ENCODE measurements around the gene METTL26. TPM values are rescaled to one million over a fixed set of nuclear protein-coding genes. Genes with fewer than 3 reads are reported as not detected.

The METTL26 gene
- total RNA-seq, 1 donor from 2014 or later = 59.4 TPM

Other genes with a start within 250 kb of the METTL26 start
- gene NME4, start 239.1 kb downstream of the METTL26 start, total RNA-seq = 45.4 and 50.3 TPM in 2 replicates
- gene DECR2, start 234.4 kb downstream of the METTL26 start, total RNA-seq = 11.4 and 19.2 TPM in 2 replicates
- 19.0 and 48.9 TPM in 2 replicates for gene RAB11FIP3, start 210.7 kb downstream of the METTL26 start, total RNA-seq
- gene CAPN15, start 108.6 kb downstream of the METTL26 start, total RNA-seq = 18.9 and 31.5 TPM in 2 replicates
- gene PRR35, start 75.9 kb downstream of the METTL26 start, total RNA-seq = not detected in 2 replicates
- 1.3 and 3.0 TPM in 2 replicates for gene NHLRC4, start 69.3 kb downstream of the METTL26 start, total RNA-seq
- 12.3 and 28.8 TPM in 2 replicates for gene PIGQ, start 66.3 kb downstream of the METTL26 start, total RNA-seq
- 9.2 and 12.9 TPM in 2 replicates for gene RAB40C, start 46.2 kb downstream of the METTL26 start, total RNA-seq
- under 0.01 and 0.13 TPM in 2 replicates for gene WFIKKN1, start 5.3 kb downstream of the METTL26 start, total RNA-seq
- gene MCRIP2, start 5.5 kb upstream of the METTL26 start, total RNA-seq = 9.8 and 10.1 TPM in 2 replicates
- gene WDR90, start 13.1 kb upstream of the METTL26 start, total RNA-seq = 6.8 and 11.4 TPM in 2 replicates
- gene RHOT2, start 31.8 kb upstream of the METTL26 start, total RNA-seq = 23.5 and 33.8 TPM in 2 replicates
- gene RHBDL1, start 39.4 kb upstream of the METTL26 start, total RNA-seq = 0.13 and 0.25 TPM in 2 replicates
- gene STUB1, start 44.1 kb upstream of the METTL26 start, total RNA-seq = 78.6 and 85.8 TPM in 2 replicates
- gene JMJD8, start 48.0 kb upstream of the METTL26 start, total RNA-seq = 16.6 and 35.4 TPM in 2 replicates
- gene WDR24, start 54.1 kb upstream of the METTL26 start, total RNA-seq = 1.9 and 3.9 TPM in 2 replicates
- under 0.01 TPM in 2 replicates for gene FBXL16, start 69.5 kb upstream of the METTL26 start, total RNA-seq
- gene METRN, start 78.8 kb upstream of the METTL26 start, total RNA-seq = 41.2 and 45.5 TPM in 2 replicates
- gene ANTKMT, start 84.8 kb upstream of the METTL26 start, total RNA-seq = 16.7 and 20.2 TPM in 2 replicates
- 0.26 and 0.76 TPM in 2 replicates for gene CCDC78, start 90.1 kb upstream of the METTL26 start, total RNA-seq
- 5.4 and 7.7 TPM in 2 replicates for gene HAGHL, start 90.8 kb upstream of the METTL26 start, total RNA-seq
- 23.2 and 34.6 TPM in 2 replicates for gene CIAO3, start 104.7 kb upstream of the METTL26 start, total RNA-seq
- gene MSLN, start 124.4 kb upstream of the METTL26 start, total RNA-seq = 0.25 and 0.39 TPM in 2 replicates
- 22.2 and 29.8 TPM in 2 replicates for gene RPUSD1, start 152.1 kb upstream of the METTL26 start, total RNA-seq
- gene CHTF18, start 152.3 kb upstream of the METTL26 start, total RNA-seq = 8.0 and 9.9 TPM in 2 replicates
- gene GNG13, start 164.4 kb upstream of the METTL26 start, total RNA-seq = not detected in 2 replicates